CD4-positive, alpha-beta memory T cell (primary cell): ENCODE results near the gene GSTO2. TPM values are rescaled to one million over a fixed set of nuclear protein-coding genes. Genes with fewer than 3 reads are reported as not detected.
A peak's percentile ranks its signal among the peaks of the same experiment; 100 is the strongest.

Experiments used
- CTCF ChIA-PET: fragments of 350-600 bp; sonication (Branson Sonifier 250); formaldehyde crosslinking; loops from one replicate; lab custom pipeline; 2021; ENCODE audit warnings: inconsistent platforms; ENCODE audit not compliant: partially characterized antibody; lab: Charles Lee
- POLR2A ChIA-PET: fragments of 350-600 bp; sonication (Branson Sonifier 250); formaldehyde crosslinking; loops from one replicate; lab custom pipeline; 2021; ENCODE audit not compliant: partially characterized antibody; lab: Charles Lee
- DNase-seq, 5 donors: peaks; one replicate each; pipeline versions ENCODE4 v3.0.0 to v3.0.0-alpha.2; 2020 to 2022; ENCODE audit warnings: mixed read lengths in 1 of 5
- H3K27ac ChIP-seq: one replicate; pipeline ENCODE4 v1.7.0; 2013; ENCODE audit warnings: low read depth, low read length
- H3K27me3 ChIP-seq: 2 replicates; pipeline ENCODE4 v1.7.0; 2013; ENCODE audit warnings: mild to moderate bottlenecking, low read length, moderate library complexity; ENCODE audit not compliant: insufficient read depth
- H3K36me3 ChIP-seq: 2 replicates; pipeline ENCODE4 v1.7.0; 2013; ENCODE audit warnings: mild to moderate bottlenecking, low read length, moderate library complexity; ENCODE audit not compliant: insufficient read depth
- H3K4me1 ChIP-seq: 2 replicates; pipeline ENCODE4 v1.7.0; 2013; ENCODE audit warnings: mild to moderate bottlenecking, low read length, moderate library complexity; ENCODE audit not compliant: insufficient read depth
- H3K4me3 ChIP-seq, 2 donors: one replicate each; pipeline ENCODE4 v1.7.0; 2013; ENCODE audit warnings: low read length in 2 of 2, mild to moderate bottlenecking in 1 of 2
- H3K9me3 ChIP-seq, 2 donors: one replicate each; pipeline ENCODE4 v1.7.0; 2013; ENCODE audit warnings: low read length in 2 of 2, control low read depth in 1 of 2; ENCODE audit not compliant: control insufficient read depth in 1 of 2
- H3K27ac Mint-ChIP-seq, 7 donors: one replicate each; pipeline ENCODE4 v1.8.0; 2020 to 2021; ENCODE audit warnings: mixed read lengths in 7 of 7, mild to moderate bottlenecking in 6 of 7, inconsistent platforms in 3 of 7, moderate library complexity in 3 of 7
- H3K27me3 Mint-ChIP-seq, 2 donors: one replicate each; pipeline ENCODE4 v1.8.0; 2020 to 2021; ENCODE audit warnings: mixed read lengths in 2 of 2
- H3K36me3 Mint-ChIP-seq, 2 donors: one replicate each; pipeline ENCODE4 v1.8.0; 2020 to 2021; ENCODE audit warnings: mixed read lengths in 2 of 2, inconsistent platforms in 1 of 2, mild to moderate bottlenecking in 1 of 2
- H3K4me1 Mint-ChIP-seq, 4 donors: one replicate each; pipeline ENCODE4 v1.8.0; 2020 to 2021; ENCODE audit warnings: mixed read lengths in 4 of 4, mild to moderate bottlenecking in 1 of 4
- H3K4me3 Mint-ChIP-seq, 8 donors: one replicate each; pipeline ENCODE4 v1.8.0; 2020 to 2021; ENCODE audit warnings: mixed read lengths in 8 of 8, mild to moderate bottlenecking in 7 of 8, moderate library complexity in 6 of 8, inconsistent platforms in 3 of 8
- H3K9me3 Mint-ChIP-seq, 8 donors: one replicate each; pipeline ENCODE4 v1.8.0; 2020 to 2021; ENCODE audit warnings: mixed read lengths in 8 of 8, mild to moderate bottlenecking in 5 of 8, inconsistent platforms in 3 of 8, moderate library complexity in 1 of 8
- intact Hi-C: fragments of 100-400 bp; cut with micrococcal nuclease; formaldehyde crosslinking; loops from one replicate; pipeline ENCODE4 v1.15.1; 2023
- polyA plus RNA-seq, 2 donors: library from polyadenylated mRNA; unstranded; fragments of 300-500 nt; fragmentation: Illumina TruSeq; gene quantifications; one replicate each; pipeline ENCODE4 v1.2.3, GENCODE V29; 2021
- total RNA-seq, 2 experiments: library from RNA; stranded (reverse); gene quantifications; one replicate each; pipeline ENCODE4 v1.2.3, GENCODE V29; 2021

The GSTO2 gene
- total and polyA plus RNA-seq, 4 experiments from 2014 or later = 0.94 to 2.3 (median 1.4) TPM

GRCh38 chr10:104340111-104340526, 71.1 kb downstream of the GSTO2 start:
- Histone ChIP-seq H3K27me3 (no peaks in the 10 kb centered on the region), H3K4me1 (peaks cover 29% of the 10 kb centered on the region), H3K4me3 (no peak overlapping the region), H3K36me3 (no peaks in the 10 kb centered on the region), H3K27ac (no peak overlapping the region), H3K9me3 (no peaks in the 10 kb centered on the region)
- Mint-ChIP-seq H3K9me3 (no peaks in the 10 kb centered on the region), H3K27me3 (peaks cover 0 to 3% of the 10 kb centered on the region in 2 donors), H3K27ac (peak overlapping the region in 5 of 7 donors; percentile 39 to 98 (median 74)), H3K4me3 (peak overlapping the region in 6 of 8 donors; percentile 0 to 100 (median 80)), H3K36me3 (peaks cover 0 to 11% of the 10 kb centered on the region in 2 donors), H3K4me1 (peaks cover 18 to 43% (median 26%) of the 10 kb centered on the region in 4 donors)
- intact Hi-C loops = no loop called here
- POLR2A ChIA-PET = interaction anchor here (5.1 kb wide), 1 partner anchor 15 kb away, joined by 179 read pairs; no protein-coding TSS in a partner anchor
- CTCF ChIA-PET = interaction anchor here (3.0 to 7.1 kb wide), 3 partner anchors 11 to 33 kb away, joined by 25 to 100 read pairs (median 36); partner anchors contain the start of gene CFAP58
- no peak for DNase-seq

DNA sequence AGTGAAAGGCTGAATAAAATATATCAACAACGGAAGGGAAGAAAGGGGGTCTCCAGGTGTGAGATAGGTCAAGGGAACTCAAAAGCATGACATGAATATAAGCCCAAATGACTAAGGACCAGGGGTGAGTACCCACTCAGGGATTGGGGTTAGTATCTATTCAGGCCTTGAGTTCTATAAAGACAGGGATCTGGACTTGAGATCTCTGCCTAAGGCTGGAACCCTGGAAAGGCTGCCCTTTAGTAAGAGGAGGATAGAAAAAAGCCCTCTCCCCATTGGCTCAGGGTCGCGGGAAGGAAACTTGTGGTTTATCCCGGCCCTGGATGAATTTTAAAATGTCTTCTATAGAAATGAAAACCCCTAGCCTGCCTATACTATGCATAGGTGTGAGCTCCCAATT, 71.7 kb downstream of the GSTO2 start:
- intact Hi-C loops = no loop called here
- peaks cover 0 to 3% of the 10 kb centered on the region in 2 donors for H3K27me3 Mint-ChIP-seq
- POLR2A ChIA-PET = interaction anchor here (0.9 kb wide), 1 partner anchor 35 kb away, joined by 4 read pairs; no protein-coding TSS in a partner anchor
- peaks cover 15 to 42% (median 25%) of the 10 kb centered on the region in 4 donors for H3K4me1 Mint-ChIP-seq
- CTCF ChIA-PET = interaction anchor here (0.9 to 3.4 kb wide), 7 partner anchors 10 to 66 kb away, joined by 3 to 30 read pairs (median 5); partner anchors contain the start of gene CFAP58
- no peak overlapping the region for H3K4me3 ChIP-seq
- no peak for DNase-seq
- H3K4me3 Mint-ChIP-seq = peak overlapping the region in 1 of 8 donors; percentile 100
- H3K9me3 Mint-ChIP-seq = peaks cover 0 to 2% (median 0%) of the 10 kb centered on the region in 8 donors
- peak overlapping the region in 1 of 7 donors; percentile 98 for H3K27ac Mint-ChIP-seq
- peaks cover 0 to 10% of the 10 kb centered on the region in 2 donors for H3K36me3 Mint-ChIP-seq
- no peaks in the 10 kb centered on the region for H3K9me3 ChIP-seq
- no peaks in the 10 kb centered on the region for H3K27me3 ChIP-seq
- peaks cover 23% of the 10 kb centered on the region for H3K4me1 ChIP-seq
- no peak overlapping the region for H3K27ac ChIP-seq
- H3K36me3 ChIP-seq = no peaks in the 10 kb centered on the region

DNA sequence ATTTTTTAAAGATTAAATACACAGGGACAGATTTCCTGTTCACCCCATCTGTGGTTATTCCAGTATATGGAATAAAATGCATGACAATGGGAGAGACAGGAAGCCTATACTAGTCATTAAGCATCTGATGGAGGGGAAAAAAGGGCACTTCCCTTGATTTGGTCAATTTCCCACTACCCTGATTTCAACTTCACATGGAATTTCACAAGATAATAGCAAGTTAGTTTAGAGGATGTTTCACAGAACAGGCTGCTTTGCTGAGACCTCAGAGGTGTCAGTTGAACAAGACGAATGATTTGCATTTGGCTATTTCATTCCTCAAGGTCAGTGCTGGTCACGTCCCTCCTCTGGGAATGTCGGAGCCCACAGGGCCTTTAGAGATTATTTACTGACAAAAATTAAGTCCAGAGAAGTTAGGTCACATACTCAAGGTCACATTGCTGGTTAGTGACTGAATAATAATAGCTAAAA, 74.0 kb downstream of the GSTO2 start:
- H3K36me3 ChIP-seq = no peaks in the 10 kb centered on the region
- Mint-ChIP-seq H3K27ac (peak overlapping the region in 1 of 7 donors; percentile 16), H3K4me3 (no peak overlapping the region), H3K27me3 (peaks cover 0 to 3% of the 10 kb centered on the region in 2 donors), H3K9me3 (peaks cover 0 to 2% (median 0%) of the 10 kb centered on the region in 8 donors), H3K4me1 (peaks cover 14 to 33% (median 25%) of the 10 kb centered on the region in 4 donors), H3K36me3 (peaks cover 0 to 5% of the 10 kb centered on the region in 2 donors)
- H3K9me3 ChIP-seq = no peaks in the 10 kb centered on the region
- ChIA-PET POLR2A (interaction anchor here (0.6 to 0.9 kb wide), 3 partner anchors 21 to 37 kb away, joined by 3 to 5 read pairs (median 3); no protein-coding TSS in a partner anchor), CTCF (interaction anchor here (0.6 to 3.4 kb wide), 4 partner anchors 10 to 51 kb away, joined by 3 to 30 read pairs (median 14); no protein-coding TSS in a partner anchor)
- intact Hi-C loops = no loop called here
- H3K4me3 ChIP-seq = no peak overlapping the region
- H3K27ac ChIP-seq = no peak overlapping the region
- no peaks in the 10 kb centered on the region for H3K27me3 ChIP-seq
- no peak for DNase-seq
- H3K4me1 ChIP-seq = peaks cover 16% of the 10 kb centered on the region

- Histone ChIP-seq H3K9me3 (no peaks in the 10 kb centered on the region), H3K4me3 (no peak overlapping the region), H3K27me3 (no peaks in the 10 kb centered on the region), H3K4me1 (peaks cover 12% of the 10 kb centered on the region), H3K27ac (no peak overlapping the region), H3K36me3 (no peaks in the 10 kb centered on the region)
- DNase-seq = no peak
- Mint-ChIP-seq H3K9me3 (peaks cover 0 to 2% (median 0%) of the 10 kb centered on the region in 8 donors), H3K36me3 (no peaks in the 10 kb centered on the region), H3K4me3 (no peak overlapping the region), H3K4me1 (peaks cover 11 to 24% (median 21%) of the 10 kb centered on the region in 4 donors), H3K27ac (no peak overlapping the region), H3K27me3 (no peaks in the 10 kb centered on the region)
- POLR2A ChIA-PET = no interaction called here
- intact Hi-C loops = no loop called here
- CTCF ChIA-PET = interaction anchor here (10.0 to 11.8 kb wide), 2 partner anchors 39 to 51 kb away, joined by 449 to 481 read pairs; no protein-coding TSS in a partner anchor
Observed at GRCh38 chr10:104344219-104344618, 75.2 kb downstream of the GSTO2 start.

GRCh38 chr10:104345515-104345914, 76.5 kb downstream of the GSTO2 start:
- peaks cover 14% of the 10 kb centered on the region for H3K4me1 ChIP-seq
- POLR2A ChIA-PET = interaction anchor here (1.0 kb wide), 1 partner anchor 40 kb away, joined by 12 read pairs; no protein-coding TSS in a partner anchor
- Mint-ChIP-seq H3K36me3 (no peaks in the 10 kb centered on the region), H3K4me3 (no peak overlapping the region), H3K9me3 (peaks cover 0 to 2% (median 0%) of the 10 kb centered on the region in 8 donors), H3K27me3 (no peaks in the 10 kb centered on the region), H3K4me1 (peaks cover 10 to 19% (median 13%) of the 10 kb centered on the region in 4 donors), H3K27ac (peak overlapping the region in 5 of 7 donors; percentile 7 to 72 (median 31))
- no peaks in the 10 kb centered on the region for H3K36me3 ChIP-seq
- no peak for DNase-seq
- no peaks in the 10 kb centered on the region for H3K27me3 ChIP-seq
- intact Hi-C loops = no loop called here
- H3K4me3 ChIP-seq = no peak overlapping the region
- no peaks in the 10 kb centered on the region for H3K9me3 ChIP-seq
- CTCF ChIA-PET = interaction anchor here (1.1 to 11.8 kb wide), 4 partner anchors 24 to 71 kb away, joined by 3 to 481 read pairs (median 232); no protein-coding TSS in a partner anchor
- no peak overlapping the region for H3K27ac ChIP-seq

DNA sequence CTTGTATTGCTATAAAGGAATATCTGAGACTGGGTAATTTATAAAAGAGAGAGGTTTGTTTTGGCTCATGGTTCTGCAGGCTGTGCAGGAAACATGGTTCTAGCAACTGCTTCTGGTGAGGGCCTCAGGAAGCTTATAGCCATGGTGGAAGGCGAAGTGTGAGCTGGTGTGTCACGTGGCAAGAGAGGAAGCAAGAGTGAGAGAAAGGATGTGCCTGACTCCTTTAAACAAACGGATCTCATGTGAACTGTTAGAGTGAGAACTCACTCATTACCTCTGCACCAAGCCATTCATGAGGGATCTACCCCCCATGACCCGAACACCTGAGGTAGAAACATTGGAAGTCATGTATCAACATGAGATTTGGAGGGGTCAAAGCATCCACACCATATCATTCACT, 77.0 kb downstream of the GSTO2 start:
- Histone ChIP-seq H3K4me3 (no peak overlapping the region), H3K27me3 (no peaks in the 10 kb centered on the region), H3K9me3 (no peaks in the 10 kb centered on the region), H3K27ac (no peak overlapping the region), H3K4me1 (peaks cover 14% of the 10 kb centered on the region), H3K36me3 (no peaks in the 10 kb centered on the region)
- no peak for DNase-seq
- Mint-ChIP-seq H3K4me3 (peak overlapping the region in 2 of 8 donors; percentile 49 to 74), H3K9me3 (peaks cover 0 to 2% (median 0%) of the 10 kb centered on the region in 8 donors), H3K27ac (peak overlapping the region in 5 of 7 donors; percentile 13 to 83 (median 72)), H3K27me3 (no peaks in the 10 kb centered on the region), H3K4me1 (peaks cover 10 to 19% (median 13%) of the 10 kb centered on the region in 4 donors), H3K36me3 (no peaks in the 10 kb centered on the region)
- intact Hi-C loops = no loop called here
- CTCF ChIA-PET = interaction anchor here (1.1 to 11.8 kb wide), 5 partner anchors 7 to 71 kb away, joined by 3 to 481 read pairs (median 16); no protein-coding TSS in a partner anchor
- POLR2A ChIA-PET = interaction anchor here (1.0 kb wide), 1 partner anchor 40 kb away, joined by 12 read pairs; no protein-coding TSS in a partner anchor
